GM19438 (cell line): ENCODE measurements around the gene CCDC6.
"Not testable (repeated sequence)": the region's sequence is repeated elsewhere in the genome, so short reads cannot be mapped to it uniquely, and the experiment has no call there.

Source experiments
- ATAC-seq: cut with Tn5 transposase; IDR thresholded peaks from one replicate; pipeline ENCODE4 v1.9.1; 2021; ENCODE audit warnings: low read depth; ENCODE audit not compliant: unreplicated experiment

Gene CCDC6

DNA sequence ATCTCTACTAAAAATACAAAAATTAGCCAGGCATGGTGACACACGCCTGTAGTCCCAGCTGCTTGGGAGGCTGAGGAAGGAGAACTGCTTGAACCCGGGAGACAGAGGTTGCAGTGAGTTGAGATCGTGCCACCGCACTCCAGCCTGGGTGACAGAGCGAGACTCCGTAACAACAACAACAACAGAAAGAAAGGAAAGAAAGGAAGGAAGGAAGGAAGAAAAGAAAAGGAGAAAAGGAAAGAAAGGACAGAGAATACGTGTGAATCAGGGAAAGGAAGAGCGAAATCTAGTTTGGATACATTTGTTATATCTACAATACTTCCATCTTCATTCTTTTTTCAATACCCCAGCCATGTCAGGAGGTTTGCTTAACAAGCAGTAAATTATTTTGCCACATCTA lies 21.5 kb downstream of the CCDC6 start:
- ATAC-seq: not testable (repeated sequence)

DNA sequence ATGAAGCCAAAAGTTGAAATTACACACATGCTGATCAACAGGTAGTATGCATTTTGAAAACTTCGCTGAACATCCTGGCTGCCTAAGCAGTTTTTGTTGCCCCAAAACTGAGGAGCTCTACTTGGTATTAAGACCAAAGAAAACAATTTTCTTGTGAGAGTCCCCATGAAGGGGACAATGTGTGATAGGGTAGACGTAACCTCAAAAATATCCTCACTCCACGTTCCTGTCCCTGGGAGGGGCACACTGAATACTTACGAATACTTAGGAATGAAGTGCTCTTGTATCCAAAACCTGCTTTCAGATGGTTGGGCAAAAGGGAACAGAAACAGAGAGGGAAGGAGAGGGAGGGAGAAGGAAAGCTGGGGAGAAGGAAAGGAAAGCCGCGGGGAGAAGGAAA lies 24.7 kb downstream of the CCDC6 start:
- ATAC-seq: no peak

DNA sequence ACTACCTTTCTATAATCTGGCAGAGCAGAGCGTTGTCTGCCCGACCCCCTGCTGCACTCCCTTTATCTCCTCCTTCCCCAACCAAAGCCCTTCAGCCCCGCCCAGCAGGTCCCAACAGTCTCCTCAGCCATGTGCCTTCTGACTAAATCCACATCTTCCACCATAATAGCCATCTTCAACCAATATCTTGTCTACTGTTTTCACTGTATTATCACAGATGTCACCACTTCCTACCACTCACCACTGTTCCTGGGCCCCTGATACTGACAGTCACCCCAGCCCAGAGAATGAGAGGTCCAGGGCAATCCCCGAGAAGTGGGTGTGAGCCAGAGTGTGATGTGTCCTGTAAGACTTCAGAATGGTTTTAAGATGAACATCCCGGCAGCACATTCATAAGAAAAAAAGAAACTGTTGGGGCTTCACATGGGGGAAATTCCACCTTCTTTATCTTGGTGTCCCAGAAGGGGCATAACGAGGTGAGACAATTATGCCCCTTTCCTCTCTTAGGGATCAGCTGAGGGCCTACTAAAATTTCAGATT lies 25.3 kb downstream of the CCDC6 start:
- ATAC-seq: peak; percentile 58

DNA sequence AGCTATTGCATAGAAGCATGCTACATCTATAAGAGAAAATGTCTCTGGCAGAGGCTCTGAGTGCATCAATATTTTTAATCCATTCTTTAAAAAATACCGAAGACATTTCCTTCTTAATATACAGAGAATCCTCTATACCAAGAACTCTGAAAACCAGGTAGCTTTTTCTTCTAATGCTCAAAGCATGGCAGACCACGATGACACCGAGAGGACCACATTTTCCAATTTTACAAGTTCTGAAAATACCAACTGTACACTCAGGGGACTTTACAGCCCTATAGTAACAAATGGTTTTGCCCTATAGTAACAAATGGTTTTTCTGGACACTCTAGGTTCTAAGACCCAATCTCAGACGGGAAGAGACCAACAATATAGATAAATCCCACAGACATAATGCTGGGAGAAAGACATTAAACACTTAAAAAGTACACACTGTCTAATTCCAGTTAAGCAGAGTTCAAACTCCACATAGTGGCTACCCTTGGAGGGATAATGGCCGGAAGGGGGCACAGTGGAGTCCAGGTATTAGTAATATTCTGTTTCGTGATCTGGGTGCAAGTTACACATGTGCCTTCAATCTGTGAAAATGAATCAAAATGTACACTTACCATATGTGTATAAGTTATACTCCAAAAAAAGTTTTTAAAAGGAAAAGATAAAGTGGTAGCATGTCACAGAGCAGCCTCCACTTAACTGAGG lies 26.2 kb downstream of the CCDC6 start:
- no peak for ATAC-seq

DNA sequence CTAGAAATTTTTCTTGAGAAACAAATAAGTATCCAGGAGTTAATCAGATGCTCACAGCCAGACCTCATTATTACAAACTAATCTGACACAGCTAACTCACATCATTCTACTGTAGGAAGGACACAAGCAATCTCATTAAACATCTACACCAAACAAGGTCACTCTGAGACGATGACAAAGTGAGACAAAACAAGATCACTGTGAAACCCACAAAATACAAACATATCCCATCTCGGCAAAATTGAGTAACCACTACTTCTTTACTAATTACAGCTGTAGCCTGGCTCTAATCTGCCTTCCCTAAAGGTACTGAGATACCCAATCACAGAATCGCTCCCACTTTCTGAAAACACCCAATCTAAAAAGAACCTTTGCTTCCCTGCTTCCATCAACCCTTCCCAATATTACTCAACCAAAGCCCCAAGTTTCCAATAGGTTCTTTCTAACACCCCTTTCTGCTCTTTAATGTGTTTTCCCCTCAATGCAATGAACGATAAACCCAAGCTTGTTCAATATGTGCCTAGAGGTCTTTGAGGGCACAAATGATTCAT lies 26.9 kb downstream of the CCDC6 start:
- ATAC-seq: peak; percentile 29

DNA sequence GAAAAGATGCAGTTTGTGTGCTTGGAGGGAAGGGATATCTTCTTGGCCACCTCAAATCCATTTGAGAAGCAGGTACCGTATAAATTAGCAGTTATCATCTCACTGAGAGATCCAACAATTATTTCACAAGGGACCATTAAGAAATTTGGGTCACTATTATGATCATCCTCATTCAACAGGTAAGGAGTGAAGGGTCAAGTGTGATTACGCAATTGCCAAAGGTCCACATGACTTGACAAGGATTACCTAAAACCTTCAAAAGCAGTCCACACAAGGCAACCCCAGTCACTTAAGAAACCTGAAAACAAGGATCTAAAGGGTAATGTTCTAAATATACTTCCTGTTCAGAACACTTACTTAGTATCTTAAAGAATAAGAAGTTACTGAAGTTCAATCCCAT lies 27.4 kb downstream of the CCDC6 start:
- ATAC-seq: no peak

DNA sequence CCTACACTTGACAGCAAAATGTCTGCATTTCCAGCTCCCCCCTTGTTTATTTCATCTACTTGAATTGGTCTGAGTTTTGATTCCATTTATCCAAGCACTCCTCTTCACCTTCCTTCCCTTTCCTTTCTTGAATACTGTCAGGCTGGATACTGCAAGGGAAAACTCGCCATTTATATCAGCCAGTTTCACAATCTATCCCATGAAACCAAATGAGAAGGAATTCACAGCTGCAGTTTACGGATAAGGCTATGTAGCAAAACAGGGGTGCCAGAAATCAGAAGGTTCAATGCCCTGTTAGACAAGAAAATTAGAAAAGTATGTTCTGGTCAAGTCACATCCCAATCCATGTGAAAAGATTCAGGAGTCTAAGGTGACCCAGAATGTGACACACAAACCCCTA lies 28.1 kb downstream of the CCDC6 start:
- no peak for ATAC-seq

DNA sequence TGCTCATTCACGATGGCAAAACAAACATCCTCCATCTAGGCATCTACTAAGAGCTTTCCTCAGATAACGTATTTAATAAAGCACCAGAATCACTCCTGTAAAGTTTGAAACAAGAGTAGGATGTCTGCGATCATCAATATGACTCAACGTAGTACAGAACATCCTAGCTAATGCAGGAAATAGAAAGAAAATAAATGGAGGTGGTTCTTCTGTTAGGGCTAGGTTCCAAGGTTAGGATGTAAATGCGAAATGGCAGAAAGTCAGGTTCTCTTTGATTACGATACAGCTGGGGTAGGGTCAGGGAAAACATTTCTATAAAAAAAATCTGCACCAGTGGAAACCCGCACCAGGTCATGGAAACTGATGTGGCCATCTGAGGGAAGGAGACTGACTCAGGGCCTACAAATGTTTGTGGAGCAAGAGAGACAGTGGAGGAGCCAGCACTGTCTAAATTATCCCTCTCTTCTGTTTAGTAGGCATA lies 29.1 kb downstream of the CCDC6 start:
- ATAC-seq: no peak

DNA sequence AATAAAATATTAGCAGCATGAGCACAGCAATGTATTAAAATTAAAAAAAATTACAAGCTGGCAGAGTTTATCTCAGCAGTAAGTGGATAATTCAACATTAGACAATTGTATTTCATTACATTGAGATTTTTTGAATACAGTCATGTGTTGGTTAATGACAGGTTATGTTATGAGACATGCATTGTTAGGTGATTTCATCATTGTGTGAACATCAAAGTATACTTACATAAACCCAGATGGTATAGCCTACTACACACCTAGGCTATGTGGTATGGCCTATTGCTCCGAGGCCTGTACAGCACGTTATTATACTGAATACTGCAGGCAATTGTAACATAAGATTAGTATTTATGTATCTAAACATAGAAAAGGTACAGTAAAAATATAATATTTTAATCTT lies 29.7 kb downstream of the CCDC6 start:
- no peak for ATAC-seq

DNA sequence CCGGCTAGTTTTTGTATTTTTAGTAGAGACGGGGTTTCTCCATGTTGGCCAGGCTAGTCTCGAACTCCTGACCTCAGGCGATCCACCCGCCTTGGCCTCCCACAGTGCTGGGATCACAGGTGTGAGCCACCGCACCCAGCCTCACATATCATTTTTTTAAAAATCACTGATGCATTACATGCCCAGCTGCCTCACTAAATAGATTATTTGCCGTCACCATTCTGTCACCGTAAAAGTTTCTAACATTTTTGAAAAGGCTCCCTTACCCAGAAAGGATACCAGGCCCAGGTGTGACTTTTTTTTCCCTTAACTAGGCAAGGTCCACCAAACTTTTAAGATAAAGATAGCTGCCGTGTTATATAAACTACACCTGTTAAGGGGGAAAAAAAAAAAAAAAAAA lies 30.1 kb downstream of the CCDC6 start:
- not testable (repeated sequence) for ATAC-seq

DNA sequence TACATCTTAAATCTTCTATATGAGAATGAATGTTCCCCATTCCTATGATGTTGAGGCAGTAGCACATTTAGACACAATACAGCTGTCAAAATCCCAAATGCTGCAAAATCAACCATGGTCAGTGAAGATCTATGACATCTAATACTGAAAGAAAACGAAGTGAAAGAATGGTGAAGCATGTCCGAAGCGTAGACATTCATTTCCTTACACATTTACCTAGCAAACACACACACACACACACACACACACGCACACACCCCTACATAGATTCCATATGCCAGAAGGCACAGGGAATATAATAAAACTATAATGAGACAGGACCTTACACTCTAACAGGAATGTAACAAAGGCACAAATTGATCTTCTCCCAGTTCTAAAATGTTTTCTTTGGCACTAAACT lies 32.5 kb downstream of the CCDC6 start:
- ATAC-seq: no peak

DNA sequence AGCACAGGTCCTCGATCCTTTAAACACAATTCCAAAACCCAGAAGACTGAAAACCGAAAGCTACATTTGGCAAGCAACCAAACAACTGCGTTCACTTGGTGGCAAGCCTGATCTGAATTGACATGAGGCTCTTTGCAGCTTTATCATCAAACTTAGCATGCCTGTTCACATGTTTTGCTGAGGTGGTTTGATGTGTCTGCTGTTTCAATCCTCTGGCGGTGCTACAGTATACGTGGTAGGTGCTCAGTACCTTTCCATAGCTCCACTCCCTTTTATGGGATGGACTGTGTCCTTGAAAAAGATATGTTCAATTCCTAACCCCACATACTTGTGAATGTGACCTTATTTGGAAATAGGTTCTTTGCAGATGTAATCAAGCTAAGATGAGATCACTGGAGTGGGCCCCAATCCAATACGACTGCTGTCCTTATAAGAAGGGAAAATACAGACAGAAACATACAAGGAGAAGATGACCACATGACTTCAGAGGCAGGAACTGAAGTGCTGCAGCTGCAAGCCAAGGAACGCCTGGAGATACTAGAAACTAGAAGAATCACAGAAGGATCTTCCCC lies 33.4 kb downstream of the CCDC6 start:
- no peak for ATAC-seq

DNA sequence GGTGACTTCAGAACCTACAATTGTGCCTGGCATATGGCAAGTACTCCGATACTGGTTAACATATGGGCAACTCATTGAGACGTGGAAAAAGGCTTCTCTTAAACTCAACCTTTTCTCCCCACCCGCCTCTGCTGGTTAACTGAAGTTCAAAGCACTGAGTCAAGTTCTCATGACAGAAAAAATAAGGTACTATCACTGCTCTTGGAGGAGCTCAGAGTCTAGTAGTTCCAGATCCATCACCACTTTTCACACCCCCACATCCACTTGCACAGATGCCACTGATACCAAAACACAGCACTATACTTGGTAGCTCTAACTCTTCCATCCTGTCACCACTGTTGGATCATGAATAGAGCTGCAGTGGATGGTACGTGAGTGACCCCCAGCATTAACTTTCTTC lies 36.2 kb downstream of the CCDC6 start:
- ATAC-seq: no peak

DNA sequence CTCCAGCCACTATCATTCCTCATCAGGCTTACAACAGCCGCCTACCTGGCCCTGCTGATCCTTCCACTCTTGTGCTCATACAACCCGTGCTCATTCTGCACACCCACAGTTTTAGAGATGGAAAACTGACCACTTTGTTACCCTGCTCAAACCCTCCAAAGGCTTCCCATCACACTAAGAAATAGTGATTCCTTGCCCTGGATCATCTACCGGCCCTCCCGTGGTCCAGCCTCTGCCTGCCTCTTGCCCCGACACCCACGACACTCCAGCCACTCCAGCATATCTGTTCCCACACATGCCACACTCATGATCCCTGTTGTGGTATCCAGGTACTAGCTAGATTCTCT lies 36.8 kb downstream of the CCDC6 start:
- ATAC-seq: no peak

DNA sequence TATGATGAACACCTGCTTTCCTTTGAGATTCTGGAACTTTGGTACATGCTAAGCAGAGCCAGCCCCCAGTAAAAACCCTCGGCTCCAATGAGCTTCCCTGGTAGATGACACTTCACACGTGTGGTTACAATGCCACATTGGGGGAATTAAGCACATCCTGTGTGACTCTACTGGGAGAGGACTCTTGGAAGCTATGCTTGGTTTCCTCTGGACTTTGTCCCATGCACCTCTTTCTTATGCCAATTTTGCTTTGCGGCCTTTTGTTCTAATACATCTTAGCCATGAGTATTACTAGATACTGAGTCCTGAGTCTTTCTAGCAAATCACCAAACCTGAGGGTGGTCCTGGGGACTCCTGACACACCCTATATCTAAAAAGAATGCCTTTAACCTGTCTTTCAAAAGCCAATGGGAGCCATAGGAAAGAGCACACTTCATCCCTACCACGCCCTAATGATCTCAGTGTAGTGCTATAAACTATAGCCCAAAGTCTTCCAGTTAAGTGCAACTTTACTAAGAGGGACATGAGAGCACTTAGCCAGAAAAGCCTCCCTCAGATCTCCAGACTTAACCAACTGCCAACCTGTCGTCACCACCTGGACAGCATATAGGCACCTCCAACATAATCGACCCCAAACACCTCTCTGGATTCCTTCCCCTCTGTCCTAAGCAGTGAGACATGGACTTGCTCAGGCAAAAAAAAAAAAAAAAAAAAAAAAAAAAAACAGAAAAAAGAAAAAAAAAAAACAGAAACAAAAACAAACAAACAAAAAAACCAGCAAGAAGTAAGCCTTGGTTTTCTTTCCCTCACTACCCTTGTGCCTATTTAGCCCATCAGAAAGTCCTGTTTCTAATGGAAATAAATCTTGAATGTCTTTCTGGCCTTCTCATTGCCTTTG lies 37.4 kb downstream of the CCDC6 start:
- ATAC-seq: no peak

DNA sequence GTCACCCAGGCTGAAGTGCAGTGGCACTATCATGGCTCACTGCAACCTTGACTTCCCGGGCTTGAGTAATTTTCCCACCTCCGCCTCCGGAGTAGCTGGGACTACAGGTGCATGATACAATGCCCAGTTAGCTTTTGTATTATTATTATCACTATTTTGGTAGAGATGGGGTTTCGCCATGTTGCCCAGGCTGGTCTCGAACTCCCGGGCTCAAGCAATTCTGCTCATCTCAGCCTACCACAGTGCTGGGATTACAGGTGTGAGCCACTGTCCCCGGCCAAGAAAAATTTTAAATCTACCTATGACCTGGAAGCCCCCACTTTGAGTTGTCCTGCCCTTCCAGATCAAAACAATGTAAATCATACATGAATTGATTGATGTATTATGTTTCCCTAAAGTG lies 38.8 kb downstream of the CCDC6 start:
- ATAC-seq: no peak

DNA sequence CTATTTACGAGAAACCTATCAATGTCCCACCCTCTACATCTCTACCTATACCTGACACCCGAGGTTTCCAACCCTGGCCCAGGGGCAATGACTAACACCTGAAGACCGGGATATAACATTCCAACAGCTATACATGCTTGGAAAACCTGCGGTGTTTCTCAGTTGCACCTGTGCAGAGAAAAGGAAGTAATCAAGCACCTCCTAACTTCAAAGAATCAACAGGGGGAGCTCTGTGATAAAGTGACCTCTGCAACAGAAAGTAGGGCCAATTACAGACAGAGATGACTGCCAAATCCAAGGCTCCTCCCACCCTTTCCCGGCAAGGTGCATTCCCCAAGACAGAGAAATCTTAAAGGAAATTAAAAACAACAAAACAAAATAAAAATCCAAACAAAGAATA lies 41.3 kb downstream of the CCDC6 start:
- ATAC-seq: no peak

DNA sequence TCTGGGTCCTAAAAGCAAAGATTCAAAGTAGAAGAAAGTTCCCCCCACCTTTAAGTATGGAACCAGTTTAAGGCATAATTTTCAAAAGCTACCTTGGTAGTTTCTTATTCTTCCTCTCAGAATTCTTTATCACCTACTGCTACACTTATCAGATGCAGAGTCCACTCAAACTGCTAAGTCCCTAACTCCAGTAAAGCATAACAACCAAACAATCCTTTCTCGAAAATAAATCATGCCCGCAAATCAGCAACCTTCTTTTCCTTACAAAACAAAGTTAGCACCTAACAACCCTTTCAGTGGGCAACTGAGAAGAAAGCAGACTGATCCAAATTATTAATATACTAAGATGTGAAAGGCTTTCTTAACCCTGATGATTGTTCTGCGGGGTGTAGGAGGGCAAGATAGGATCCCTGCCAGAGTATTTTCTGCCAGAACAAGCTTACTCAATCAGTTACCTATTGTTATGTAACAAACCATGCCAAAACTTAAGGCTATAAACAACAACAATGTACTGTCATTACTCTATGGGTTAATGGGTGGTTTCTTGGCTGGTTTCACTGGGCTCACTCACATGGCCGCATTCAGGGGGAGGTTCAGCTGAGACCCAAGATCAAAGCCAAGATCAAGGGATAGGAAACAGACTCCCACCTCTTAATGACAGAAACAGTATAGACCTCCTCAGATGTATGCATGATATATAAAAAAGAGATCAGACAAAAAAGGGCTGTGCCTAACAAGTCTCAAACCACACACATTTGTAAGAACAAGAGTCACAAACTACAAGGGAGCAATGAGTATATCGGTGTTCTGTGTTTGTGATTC lies 42.0 kb downstream of the CCDC6 start:
- no peak for ATAC-seq

DNA sequence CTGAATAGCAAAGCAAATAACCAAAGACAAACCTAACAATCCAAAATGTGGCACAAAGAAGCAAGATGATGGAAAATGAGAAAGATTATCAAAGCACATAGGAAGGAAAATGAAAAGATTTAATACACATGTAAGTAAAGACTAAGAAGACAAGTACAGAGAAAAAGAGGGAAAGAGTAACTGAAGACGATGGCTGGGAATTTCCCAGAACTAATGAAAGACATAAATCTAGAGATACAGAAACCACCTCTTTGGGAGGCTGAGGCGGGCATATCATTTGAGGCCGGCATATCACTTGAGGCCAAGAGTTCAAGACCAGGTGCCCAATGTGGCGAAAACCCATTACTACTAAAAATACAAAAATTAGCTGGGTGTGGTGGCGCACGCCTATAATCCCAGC lies 46.8 kb downstream of the CCDC6 start:
- ATAC-seq: no peak

DNA sequence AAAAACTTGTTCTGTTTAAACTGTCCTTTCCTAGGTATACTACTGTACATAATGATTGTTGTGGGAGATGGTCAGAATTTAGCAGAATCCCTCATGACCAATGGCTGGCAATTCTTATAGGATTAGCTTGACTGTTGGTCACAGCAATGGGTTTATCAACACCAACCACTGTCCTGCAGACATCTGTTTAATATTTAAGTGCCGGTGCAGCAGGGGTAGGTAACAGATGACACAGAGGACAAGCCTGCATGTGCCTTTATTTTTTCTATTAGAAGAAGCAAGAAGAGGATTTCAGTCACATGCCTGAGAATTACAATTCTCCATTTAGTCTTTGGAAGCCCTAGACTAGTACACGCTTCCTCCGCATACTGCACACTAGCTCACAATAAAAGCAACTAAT lies 48.4 kb downstream of the CCDC6 start:
- no peak for ATAC-seq
